GM19351 (cell line): Measurements from ENCODE around the gene HYAL2.
"Not testable (repeated sequence)": the region's sequence is repeated elsewhere in the genome, so short reads cannot be mapped to it uniquely, and the experiment has no call there.

Experiments used
- ATAC-seq: cut with Tn5 transposase; IDR thresholded peaks from one replicate; pipeline ENCODE4 v1.9.1; 2021; ENCODE audit warnings: mild to moderate bottlenecking, moderate library complexity; ENCODE audit not compliant: unreplicated experiment

HYAL2 gene

DNA sequence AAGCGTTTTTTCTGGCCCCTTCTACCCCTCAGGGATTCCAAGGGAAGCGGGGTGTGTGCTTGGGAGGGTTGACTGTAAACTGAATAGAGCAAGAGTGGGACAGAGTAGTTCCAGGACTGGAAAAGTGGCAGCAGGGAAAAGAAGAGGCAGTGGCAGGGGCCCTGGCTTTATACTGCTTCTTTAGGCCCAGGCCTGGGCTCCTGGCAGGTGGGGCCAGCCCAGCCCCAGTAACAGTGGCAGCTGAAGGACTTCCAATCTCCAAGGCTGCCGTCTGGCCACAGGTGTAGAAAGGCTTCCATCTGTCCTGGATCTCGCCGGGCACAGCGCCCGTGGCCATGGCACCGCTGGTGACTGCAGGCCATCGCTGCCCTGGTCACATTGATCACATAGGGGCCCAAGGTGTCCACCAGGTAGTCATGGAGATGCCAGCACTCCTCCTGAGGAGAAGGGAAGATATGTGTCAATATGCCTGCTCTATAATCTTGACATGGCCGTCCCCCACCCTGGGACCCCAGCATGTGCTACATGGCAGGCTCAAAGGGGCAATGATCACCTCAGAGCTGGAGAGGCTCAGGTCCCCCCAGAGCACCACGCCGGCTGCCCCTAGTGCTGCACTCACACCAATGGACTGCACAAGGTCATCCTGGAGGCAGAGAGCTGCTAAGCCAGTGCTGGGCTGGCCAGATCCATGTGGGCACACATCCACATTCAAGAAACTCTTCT lies 29.3 kb downstream of the HYAL2 start:
- no peak for ATAC-seq

GRCh38 chr3:50292159-50293078 lies 30.1 kb downstream of the HYAL2 start, which contains the start of gene IFRD2:
IFRD2 (minus strand) TSS chr3:50292429; CDS start chr3:50292274, 155 bp downstream.
- ATAC-seq: peak; percentile 96

DNA sequence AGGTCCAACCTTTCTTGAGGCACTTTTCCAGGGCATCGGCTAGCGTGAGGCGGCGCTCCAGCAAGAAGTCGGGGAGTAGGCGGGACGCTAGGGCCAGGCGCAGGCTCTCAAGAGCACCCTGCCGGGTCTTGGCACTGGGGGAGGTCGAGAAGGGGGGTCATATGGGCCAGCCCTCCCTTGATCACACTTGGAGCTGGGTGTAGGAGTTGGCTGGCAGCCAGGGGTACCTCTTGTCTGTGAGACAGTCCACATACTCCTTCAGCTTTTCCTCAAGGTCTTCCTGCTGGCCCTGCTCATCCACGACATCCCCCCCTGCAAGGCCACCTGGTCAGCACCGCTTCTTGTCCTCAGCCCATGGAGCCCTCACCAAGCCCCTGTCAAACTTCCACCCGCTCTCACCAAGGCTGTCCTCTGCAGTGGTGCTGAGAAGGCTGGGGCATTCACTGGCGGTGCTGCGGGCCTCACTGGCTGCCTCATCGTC lies 32.3 kb downstream of the HYAL2 start:
- no peak for ATAC-seq

DNA sequence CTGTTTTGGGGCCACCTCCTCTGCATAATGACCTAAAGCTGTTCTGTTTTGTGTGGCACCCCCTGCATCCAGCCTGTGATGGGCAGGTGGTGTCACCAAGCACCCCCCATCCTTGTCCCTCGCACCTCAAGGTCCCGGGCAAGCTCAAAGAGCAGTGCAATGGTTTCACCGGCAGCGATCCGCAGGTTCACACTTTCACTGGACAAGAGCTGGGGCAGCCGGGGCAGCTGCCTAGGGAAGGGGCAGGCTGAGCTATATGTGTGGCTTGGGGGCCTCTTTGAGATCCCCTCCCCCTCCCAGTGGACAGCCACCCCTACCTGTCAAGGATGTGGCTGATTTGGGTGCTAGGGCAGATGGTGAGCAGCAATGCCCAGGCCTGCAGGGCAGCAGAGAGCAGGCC lies 33.4 kb downstream of the HYAL2 start:
- ATAC-seq: no peak

DNA sequence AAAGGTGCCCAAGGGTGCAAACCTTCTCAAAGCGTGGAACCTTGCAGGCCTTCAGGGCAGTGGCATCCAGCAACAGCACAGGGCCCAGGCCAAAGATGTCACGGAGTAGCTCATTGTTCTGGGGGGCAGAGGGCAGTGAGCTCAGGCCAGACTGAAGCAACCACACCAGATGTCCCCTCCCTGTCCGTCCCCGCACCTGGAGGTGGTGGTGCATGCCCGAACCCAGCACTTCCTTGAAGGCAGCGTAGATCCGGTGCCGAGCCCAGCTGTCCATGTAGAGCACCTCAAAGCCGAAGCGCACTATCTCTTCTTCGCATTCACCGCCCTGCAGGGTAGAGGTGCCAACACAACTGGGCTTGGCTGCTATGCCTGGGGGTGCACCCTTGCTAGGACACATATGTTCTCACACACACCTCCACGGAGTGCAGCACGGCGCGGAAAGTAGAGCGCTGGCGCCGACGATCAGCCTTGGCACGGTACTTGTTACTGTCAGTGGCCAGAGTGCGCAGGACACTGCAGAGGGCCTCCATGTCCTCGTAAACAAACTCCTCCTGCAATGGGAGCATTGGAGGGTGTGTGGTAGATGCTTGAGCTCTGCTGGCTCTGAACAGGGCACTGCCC lies 34.0 kb downstream of the HYAL2 start:
- ATAC-seq: no peak

GRCh38 chr3:50287262-50287661 lies 35.3 kb downstream of the HYAL2 start:
- ATAC-seq: no peak

GRCh38 chr3:50286322-50287227 lies 36.0 kb downstream of the HYAL2 start:
- ATAC-seq: no peak

GRCh38 chr3:50284121-50284520 lies 38.4 kb downstream of the HYAL2 start:
- not testable (repeated sequence) for ATAC-seq

DNA sequence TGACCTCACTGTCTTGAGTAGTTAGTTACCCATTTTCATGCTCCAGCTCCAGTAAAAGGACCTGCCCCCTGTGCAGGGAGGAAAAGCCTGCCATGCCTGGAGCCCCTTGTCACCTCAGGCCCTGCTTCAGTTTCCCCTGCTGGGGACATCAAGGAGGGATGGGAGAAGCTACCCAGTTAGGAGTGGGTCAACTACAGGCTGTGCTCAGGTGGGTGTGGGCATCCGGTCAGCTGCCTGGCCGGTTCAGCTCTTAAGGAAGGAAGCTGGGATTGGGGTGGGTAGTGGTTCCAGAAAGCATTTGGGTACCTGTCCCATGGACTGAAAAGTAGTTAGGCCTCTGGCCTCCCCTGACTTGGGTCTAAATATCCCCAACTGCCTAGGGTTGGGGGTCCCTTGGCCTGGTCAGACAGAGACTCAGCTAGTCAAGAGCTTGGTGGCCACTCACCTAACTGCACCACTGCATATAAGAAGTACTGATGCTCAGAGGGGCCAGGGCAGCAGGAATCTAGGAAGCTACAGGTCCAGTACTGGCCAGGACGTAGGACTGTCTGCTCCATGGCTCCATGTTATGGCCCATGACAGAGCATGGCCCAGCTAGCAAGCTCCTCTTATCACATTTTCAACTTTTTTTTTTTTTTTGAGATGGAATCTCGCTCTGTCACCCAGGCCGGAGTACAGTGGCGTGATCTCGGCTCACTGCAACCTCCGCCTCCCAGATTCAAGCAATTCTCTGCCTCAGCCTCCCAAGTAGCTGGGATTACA lies 43.1 kb downstream of the HYAL2 start:
- no peak for ATAC-seq

- ATAC-seq: no peak
Observed at GRCh38 chr3:50278880-50279224, 43.7 kb downstream of the HYAL2 start, which contains the start of gene LSMEM2. LSMEM2 (plus strand) TSS chr3:50279087; CDS start chr3:50279114, 27 bp downstream.

DNA sequence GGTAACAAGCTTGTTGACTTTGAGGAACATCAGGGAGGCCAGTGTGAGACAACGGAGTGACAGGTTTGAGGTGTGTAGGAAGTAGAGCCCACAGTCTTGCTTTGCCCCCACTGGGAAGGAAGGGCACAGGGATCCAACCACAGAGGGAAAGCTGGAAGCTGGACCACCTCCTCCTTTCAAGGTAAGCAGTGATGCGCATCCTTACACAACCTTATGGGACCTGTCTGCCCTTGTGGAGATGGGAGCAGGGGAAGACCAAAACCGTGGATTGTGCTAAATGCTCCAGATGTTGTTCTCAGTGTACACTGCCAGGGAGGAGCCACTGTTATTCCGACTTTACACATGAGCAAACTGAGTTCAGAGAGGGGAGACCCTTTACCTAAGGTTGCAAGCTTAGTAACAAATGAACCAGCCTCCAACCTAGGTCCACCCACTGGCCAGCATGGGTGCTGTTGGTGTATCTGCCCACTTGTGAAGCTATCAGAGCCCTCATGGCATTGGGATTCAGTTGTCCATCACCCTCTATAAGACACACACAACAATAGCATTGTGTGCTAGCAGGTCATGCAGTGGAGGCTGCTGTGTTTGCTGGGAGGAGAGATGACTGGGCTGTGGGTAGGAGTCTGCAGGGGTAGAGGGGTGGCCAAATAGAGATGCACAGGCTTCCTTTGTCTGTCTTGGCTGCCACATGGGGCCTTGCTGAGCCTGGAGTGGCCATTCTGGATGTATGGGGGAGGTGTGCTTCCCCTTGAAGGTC lies 44.2 kb downstream of the HYAL2 start:
- no peak for ATAC-seq

GRCh38 chr3:50276762-50277101 lies 45.8 kb downstream of the HYAL2 start:
- no peak for ATAC-seq

DNA sequence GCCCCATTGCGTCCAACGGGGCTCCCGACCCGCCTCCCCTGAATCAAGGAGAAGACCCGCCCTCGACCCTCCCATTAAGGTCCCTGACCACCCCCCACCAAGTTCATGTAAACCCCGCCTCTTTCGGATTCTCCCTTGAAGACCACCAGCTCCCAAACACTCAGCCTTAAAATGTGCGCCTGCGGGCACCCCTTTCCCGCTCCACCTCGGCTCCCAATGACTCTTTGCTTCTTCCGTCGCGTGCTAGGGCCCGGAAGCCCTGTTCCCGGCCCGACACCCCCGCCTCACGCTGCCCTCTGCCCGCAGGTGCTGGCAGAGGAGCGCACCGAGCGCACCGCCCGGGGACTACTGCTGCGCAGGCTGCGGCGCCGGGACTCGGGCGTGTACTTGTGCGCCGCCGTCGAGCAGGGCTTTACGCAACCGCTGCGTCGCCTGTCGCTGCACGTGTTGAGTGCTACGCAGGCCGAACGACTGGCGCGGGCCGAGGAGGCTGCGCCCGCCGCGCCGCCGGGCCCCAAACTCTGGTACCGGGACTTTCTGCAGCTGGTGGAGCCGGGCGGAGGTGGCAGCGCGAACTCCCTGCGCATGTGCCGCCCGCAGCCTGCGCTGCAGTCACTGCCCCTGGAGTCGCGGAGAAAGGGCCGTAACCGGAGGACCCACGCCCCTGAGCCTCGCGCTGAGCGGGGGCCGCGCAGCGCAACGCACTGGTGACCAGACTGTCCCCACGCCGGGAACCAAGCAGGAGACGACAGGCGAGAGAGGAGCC lies 46.4 kb downstream of the HYAL2 start:
- no peak for ATAC-seq

GRCh38 chr3:50275141-50275995 lies 47.2 kb downstream of the HYAL2 start:
- no peak for ATAC-seq

DNA sequence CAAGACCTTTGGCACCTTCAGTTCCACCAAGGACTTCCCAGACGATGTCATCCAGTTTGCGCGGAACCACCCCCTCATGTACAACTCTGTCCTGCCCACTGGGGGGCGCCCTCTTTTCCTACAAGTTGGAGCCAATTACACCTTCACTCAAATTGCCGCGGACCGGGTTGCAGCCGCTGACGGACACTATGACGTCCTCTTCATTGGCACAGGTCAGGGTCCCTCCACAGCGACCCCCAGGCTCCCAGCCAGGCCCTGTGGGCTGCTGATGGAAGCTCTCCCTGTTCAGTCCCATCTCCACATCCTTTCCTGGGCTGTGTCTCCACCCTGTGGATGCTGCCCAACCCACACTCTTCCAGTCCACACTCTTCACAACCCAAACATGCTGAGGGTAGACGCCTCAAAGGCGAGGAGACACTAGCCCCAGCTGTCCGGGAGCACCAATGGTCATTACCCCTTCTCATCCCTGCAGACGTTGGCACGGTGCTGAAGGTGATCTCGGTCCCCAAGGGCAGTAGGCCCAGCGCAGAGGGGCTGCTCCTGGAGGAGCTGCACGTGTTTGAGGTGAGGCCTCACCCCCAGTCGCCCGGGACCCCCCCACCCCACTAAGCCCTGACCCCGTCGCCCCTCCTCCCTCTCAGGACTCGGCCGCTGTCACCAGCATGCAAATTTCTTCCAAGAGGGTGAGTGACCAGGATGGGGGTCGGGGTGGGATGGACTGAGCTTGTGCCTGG lies 48.0 kb downstream of the HYAL2 start:
- ATAC-seq: no peak

GRCh38 chr3:50273689-50274065 lies 48.9 kb downstream of the HYAL2 start:
- ATAC-seq: no peak
